Left ventricle myocardium inferior (tissue), 1 donor: Measurements from ENCODE around the gene SYT14. TPM values are rescaled to one million over a fixed set of nuclear protein-coding genes. Genes with fewer than 3 reads are reported as not detected.
"Not testable (repeated sequence)": the region's sequence is repeated elsewhere in the genome, so short reads cannot be mapped to it uniquely, and the experiment has no call there.

ENCODE experiments used
- DNase-seq: peaks from one replicate; pipeline ENCODE4 v3.0.0-alpha.2; 2020
- H3K27ac ChIP-seq: fragments of 200-600 bp; replicated peaks from 2 replicates; pipeline ENCODE4 v1.8.0; 2021
- H3K27me3 ChIP-seq: fragments of 200-600 bp; 2 replicates; pipeline ENCODE4 v1.8.0; 2021; ENCODE audit warnings: low read depth
- H3K36me3 ChIP-seq: fragments of 200-600 bp; 2 replicates; pipeline ENCODE4 v1.8.0; 2021
- H3K4me1 ChIP-seq: fragments of 200-600 bp; 2 replicates; pipeline ENCODE4 v1.8.0; 2021
- H3K4me3 ChIP-seq: fragments of 200-600 bp; 2 replicates; pipeline ENCODE4 v1.8.0; 2021; ENCODE audit warnings: mild to moderate bottlenecking, moderate library complexity
- H3K9me3 ChIP-seq: fragments of 200-600 bp; replicated peaks from 2 replicates; pipeline ENCODE4 v1.8.0; 2021
- intact Hi-C: fragments of 100-400 bp; cut with micrococcal nuclease; formaldehyde crosslinking; loops from one replicate; pipeline ENCODE4 v1.11.0; 2022
- total RNA-seq: library from RNA; stranded (reverse); fragmentation: NEBNext Ultra II Directional; extraction: Animal tissue kit (Norgen Biotek cat#: 25700); gene quantifications from one replicate; pipeline ENCODE4 v1.2.1, GENCODE V29; 2021
- TF ChIP-seq, protein P1 (sequence below): fragments of 200-600 bp; IDR thresholded peaks from 2 replicates; pipeline ENCODE4 v1.8.0; 2021; ENCODE audit warnings: antibody characterized with exemption, mild to moderate bottlenecking, borderline replicate concordance
- donor health status: DM: no; HTN: yes; CAD: no; lungs with severe emphysema.

SYT14 gene
- total RNA-seq, 1 donor from 2014 or later: not detected

DNA sequence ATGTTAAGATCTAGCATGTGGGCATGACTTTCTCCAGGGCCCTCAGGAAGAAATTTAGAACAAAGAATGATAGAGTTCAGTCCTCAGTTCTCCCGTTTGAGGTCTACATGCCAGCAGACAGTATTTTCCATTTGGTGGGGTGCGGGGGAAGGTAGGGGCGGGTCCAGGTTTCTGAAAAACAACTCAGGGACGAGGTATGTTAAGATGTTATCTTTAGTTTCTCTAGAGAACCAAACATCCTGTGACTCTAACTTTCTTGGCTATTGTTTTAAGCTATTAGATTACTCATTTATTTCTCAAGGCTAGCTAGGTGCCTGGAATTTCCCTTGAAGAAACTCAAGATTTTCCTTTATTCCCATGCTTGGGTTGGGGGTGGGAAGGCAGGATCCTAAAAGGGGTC, 42.3 kb upstream of the SYT14 start:
- no peak overlapping the region for H3K27ac ChIP-seq
- H3K4me3 ChIP-seq: no peak overlapping the region
- TF ChIP-seq, protein P1, sequence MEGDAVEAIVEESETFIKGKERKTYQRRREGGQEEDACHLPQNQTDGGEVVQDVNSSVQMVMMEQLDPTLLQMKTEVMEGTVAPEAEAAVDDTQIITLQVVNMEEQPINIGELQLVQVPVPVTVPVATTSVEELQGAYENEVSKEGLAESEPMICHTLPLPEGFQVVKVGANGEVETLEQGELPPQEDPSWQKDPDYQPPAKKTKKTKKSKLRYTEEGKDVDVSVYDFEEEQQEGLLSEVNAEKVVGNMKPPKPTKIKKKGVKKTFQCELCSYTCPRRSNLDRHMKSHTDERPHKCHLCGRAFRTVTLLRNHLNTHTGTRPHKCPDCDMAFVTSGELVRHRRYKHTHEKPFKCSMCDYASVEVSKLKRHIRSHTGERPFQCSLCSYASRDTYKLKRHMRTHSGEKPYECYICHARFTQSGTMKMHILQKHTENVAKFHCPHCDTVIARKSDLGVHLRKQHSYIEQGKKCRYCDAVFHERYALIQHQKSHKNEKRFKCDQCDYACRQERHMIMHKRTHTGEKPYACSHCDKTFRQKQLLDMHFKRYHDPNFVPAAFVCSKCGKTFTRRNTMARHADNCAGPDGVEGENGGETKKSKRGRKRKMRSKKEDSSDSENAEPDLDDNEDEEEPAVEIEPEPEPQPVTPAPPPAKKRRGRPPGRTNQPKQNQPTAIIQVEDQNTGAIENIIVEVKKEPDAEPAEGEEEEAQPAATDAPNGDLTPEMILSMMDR: no peak
- no peaks in the 10 kb centered on the region for H3K4me1 ChIP-seq
- DNase-seq: no peak
- H3K36me3 ChIP-seq: no peaks in the 10 kb centered on the region
- intact Hi-C loops: no loop called here
- peaks cover 9% of the 10 kb centered on the region for H3K9me3 ChIP-seq
- peaks cover 13% of the 10 kb centered on the region for H3K27me3 ChIP-seq

DNA sequence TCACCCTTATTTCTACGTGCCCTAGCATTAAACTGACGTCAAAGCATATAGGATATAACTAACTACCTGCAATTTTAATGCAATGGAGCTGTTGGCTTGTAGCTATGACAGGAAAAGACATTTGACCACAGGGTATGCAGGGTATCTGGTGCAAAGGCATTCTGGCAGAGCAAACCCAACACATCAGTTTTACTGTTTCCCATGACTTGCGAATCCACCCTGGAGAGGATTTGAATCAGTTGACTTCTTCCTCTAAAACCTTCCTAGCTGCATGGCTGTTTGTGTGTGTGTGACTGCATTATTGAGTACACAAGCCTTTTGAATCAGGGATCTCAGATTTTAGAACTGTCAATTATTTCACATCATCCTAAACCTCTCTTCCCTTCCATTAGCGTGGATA, 41.7 kb upstream of the SYT14 start:
- intact Hi-C loops: no loop called here

GRCh38 chr1:209898271-209898670, 39.7 kb upstream of the SYT14 start:
- H3K27ac ChIP-seq, H3K36me3 ChIP-seq, H3K9me3 ChIP-seq, DNase-seq, H3K4me3 ChIP-seq, intact Hi-C loops, H3K4me1 ChIP-seq: not testable (repeated sequence)
- peaks cover 13% of the 10 kb centered on the region for H3K27me3 ChIP-seq

More for the DNA sequence above, 41.7 kb upstream of the SYT14 start:
- Histone ChIP-seq H3K36me3 (no peaks in the 10 kb centered on the region), H3K4me1 (no peaks in the 10 kb centered on the region), H3K27ac (no peak overlapping the region), H3K4me3 (no peak overlapping the region), H3K27me3 (peaks cover 13% of the 10 kb centered on the region), H3K9me3 (peaks cover 6% of the 10 kb centered on the region)
- TF ChIP-seq, protein P1: no peak
- no peak for DNase-seq

DNA sequence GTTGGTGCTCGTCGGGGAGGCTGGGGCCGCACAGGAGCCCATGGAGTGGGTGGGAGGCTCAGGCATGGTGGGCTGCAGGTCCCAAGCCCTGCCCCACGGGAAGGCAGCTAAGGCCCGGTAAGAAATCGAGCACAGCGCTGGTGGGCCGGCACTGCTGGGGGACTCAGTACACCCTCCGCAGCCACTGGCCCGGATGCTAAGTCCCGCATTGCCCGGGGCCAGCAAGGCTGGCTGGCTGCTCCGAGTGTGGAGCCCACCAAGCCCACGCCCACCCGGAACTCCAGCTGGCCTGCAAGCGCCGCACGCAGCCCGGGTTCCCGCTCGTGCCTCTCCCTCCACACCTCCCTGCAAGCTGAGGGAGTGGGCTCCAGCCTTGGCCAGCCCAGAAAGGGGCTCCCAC, 39.2 kb upstream of the SYT14 start:
- peaks cover 13% of the 10 kb centered on the region for H3K27me3 ChIP-seq
- H3K36me3 ChIP-seq, intact Hi-C loops, H3K9me3 ChIP-seq, H3K27ac ChIP-seq, H3K4me3 ChIP-seq, H3K4me1 ChIP-seq, DNase-seq: not testable (repeated sequence)

DNA sequence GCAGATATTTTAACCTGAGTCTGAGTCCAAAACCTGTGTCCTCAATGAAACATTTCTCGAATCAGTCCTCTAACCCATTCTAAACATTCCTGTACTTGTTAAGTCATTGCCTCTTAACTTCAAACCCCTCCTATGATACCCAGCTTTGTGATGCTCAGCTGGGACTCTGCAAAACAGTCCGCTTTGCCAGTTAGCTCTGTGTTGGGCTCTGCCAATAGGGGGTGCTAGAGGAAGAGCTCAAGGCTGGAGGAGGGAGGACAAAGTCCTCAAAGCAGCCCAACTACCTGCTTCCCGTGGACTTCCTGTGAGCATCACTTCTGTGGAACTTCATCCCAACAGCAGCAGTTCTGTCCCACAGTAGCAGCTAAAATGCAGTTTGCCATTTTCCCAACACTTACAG, 38.1 kb upstream of the SYT14 start:
- Histone ChIP-seq H3K9me3 (peaks cover 6% of the 10 kb centered on the region), H3K27ac (no peak overlapping the region), H3K4me1 (no peaks in the 10 kb centered on the region), H3K36me3 (no peaks in the 10 kb centered on the region), H3K4me3 (no peak overlapping the region), H3K27me3 (peaks cover 13% of the 10 kb centered on the region)
- TF ChIP-seq, protein P1: no peak
- no peak for DNase-seq
- intact Hi-C loops: no loop called here

DNA sequence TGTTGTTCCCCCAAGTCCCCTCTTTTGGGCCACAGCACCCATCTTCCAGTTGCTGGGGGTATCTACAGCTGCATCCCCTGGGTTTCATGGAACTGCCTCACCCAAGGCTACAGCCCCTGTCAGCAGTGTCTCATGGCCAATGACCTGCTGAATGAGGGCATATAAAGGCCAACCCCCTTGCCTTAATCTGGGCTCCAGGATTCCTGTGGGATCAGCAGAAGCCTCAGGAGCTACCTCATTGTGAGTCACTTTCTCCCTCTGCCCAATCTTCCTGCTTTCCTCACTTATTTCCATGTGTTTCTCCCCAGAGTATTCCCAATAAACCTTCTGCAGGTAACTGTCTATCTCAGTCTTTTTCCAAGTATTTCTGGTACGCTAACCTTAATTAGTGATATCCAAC, 37.3 kb upstream of the SYT14 start:
- TF ChIP-seq, protein P1: no peak
- Histone ChIP-seq H3K27me3 (peaks cover 13% of the 10 kb centered on the region), H3K36me3 (no peaks in the 10 kb centered on the region), H3K27ac (no peak overlapping the region), H3K4me3 (no peak overlapping the region), H3K4me1 (no peaks in the 10 kb centered on the region), H3K9me3 (peaks cover 6% of the 10 kb centered on the region)
- intact Hi-C loops: no loop called here
- DNase-seq: no peak

- Histone ChIP-seq H3K4me3 (no peak overlapping the region), H3K9me3 (peaks cover 6% of the 10 kb centered on the region), H3K27me3 (peaks cover 11% of the 10 kb centered on the region), H3K36me3 (no peaks in the 10 kb centered on the region), H3K27ac (no peak overlapping the region), H3K4me1 (no peaks in the 10 kb centered on the region)
- no peak for DNase-seq
- intact Hi-C loops: no loop called here
- TF ChIP-seq, protein P1: no peak
Observed at GRCh38 chr1:209901211-209901610, 36.8 kb upstream of the SYT14 start.

GRCh38 chr1:209904774-209905173, 33.2 kb upstream of the SYT14 start:
- H3K27me3 ChIP-seq, DNase-seq, H3K9me3 ChIP-seq, H3K4me3 ChIP-seq, H3K36me3 ChIP-seq, H3K4me1 ChIP-seq, intact Hi-C loops, H3K27ac ChIP-seq: not testable (repeated sequence)
